ENCODE data around the gene ARRB1.
"Not testable (repeated sequence)": the region's sequence is repeated elsewhere in the genome, so short reads cannot be mapped to it uniquely, and the experiment has no call there.

ARRB1 gene

GRCh38 chr11:75365711-75366181, 14.3 kb upstream of the ARRB1 start:
- no peak for DNase-seq
- no peaks in the 10 kb centered on the region for H3K36me3 ChIP-seq (replicated peaks; ENCODE audit: insufficient read depth, low read length)
- no peaks in the 10 kb centered on the region for H3K79me2 ChIP-seq (ENCODE audit: low read length)
- H3K27me3 ChIP-seq (replicated peaks; ENCODE audit: insufficient read depth, low read length), result no peaks in the 10 kb centered on the region; the same call in 1 of the 2 replicates
- TF ChIP-seq, protein P1, sequence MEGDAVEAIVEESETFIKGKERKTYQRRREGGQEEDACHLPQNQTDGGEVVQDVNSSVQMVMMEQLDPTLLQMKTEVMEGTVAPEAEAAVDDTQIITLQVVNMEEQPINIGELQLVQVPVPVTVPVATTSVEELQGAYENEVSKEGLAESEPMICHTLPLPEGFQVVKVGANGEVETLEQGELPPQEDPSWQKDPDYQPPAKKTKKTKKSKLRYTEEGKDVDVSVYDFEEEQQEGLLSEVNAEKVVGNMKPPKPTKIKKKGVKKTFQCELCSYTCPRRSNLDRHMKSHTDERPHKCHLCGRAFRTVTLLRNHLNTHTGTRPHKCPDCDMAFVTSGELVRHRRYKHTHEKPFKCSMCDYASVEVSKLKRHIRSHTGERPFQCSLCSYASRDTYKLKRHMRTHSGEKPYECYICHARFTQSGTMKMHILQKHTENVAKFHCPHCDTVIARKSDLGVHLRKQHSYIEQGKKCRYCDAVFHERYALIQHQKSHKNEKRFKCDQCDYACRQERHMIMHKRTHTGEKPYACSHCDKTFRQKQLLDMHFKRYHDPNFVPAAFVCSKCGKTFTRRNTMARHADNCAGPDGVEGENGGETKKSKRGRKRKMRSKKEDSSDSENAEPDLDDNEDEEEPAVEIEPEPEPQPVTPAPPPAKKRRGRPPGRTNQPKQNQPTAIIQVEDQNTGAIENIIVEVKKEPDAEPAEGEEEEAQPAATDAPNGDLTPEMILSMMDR (IDR thresholded peaks at IDR 0.05; ENCODE audit: low read length), result no peak
- TF ChIP-seq EZH2phosphoT487 (IDR thresholded peaks at IDR 0.05; ENCODE audit: low read length) (no peak), EZH2 (optimal IDR thresholded peaks at IDR 0.05; ENCODE audit: low read depth, low read length) (no peak)
- no peak overlapping the region for H3K9ac ChIP-seq (ENCODE audit: low read length)
- no peaks in the 10 kb centered on the region for H3K4me1 ChIP-seq (ENCODE audit: low read length)
- H2AFZ ChIP-seq (ENCODE audit: low read length), result no peak overlapping the region
- H3K27ac ChIP-seq (ENCODE audit: low read length), result no peak overlapping the region
- H4K20me1 ChIP-seq (ENCODE audit: insufficient read depth, low read length), result no peaks in the 10 kb centered on the region
- no peaks in the 10 kb centered on the region for H3F3A ChIP-seq (ENCODE audit: insufficient read depth, low read length)
- H3K4me3 ChIP-seq (ENCODE audit: low read length), result no peak overlapping the region
- no peaks in the 10 kb centered on the region for H3K9me2 ChIP-seq (replicated peaks; ENCODE audit: insufficient read depth, low read length)
- H3K9me3 ChIP-seq (replicated peaks; ENCODE audit: insufficient read depth, low read length), result no peaks in the 10 kb centered on the region
- H3K4me2 ChIP-seq (ENCODE audit: low read depth, low read length), result no peak overlapping the region

- H3K9ac ChIP-seq (ENCODE audit: low read length); H3K4me2 ChIP-seq (ENCODE audit: low read depth, low read length); H3K4me3 ChIP-seq (ENCODE audit: low read length); H3K79me2 ChIP-seq (ENCODE audit: low read length); DNase-seq; H3K36me3 ChIP-seq (replicated peaks; ENCODE audit: insufficient read depth, low read length); H3K9me2 ChIP-seq (replicated peaks; ENCODE audit: insufficient read depth, low read length); H3K9me3 ChIP-seq (replicated peaks; ENCODE audit: insufficient read depth, low read length); H3K4me1 ChIP-seq (ENCODE audit: low read length); H3K27me3 ChIP-seq (replicated peaks; ENCODE audit: insufficient read depth, low read length); H4K20me1 ChIP-seq (ENCODE audit: insufficient read depth, low read length); H3K27ac ChIP-seq (ENCODE audit: low read length); H2AFZ ChIP-seq (ENCODE audit: low read length); H3F3A ChIP-seq (ENCODE audit: insufficient read depth, low read length): not testable (repeated sequence)
Observed at GRCh38 chr11:75362285-75362684, 10.8 kb upstream of the ARRB1 start.

- Histone ChIP-seq H3K27ac (ENCODE audit: low read length) (no peak overlapping the region), H3K4me2 (ENCODE audit: low read depth, low read length) (no peak overlapping the region), H3K9ac (ENCODE audit: low read length) (no peak overlapping the region), H3K79me2 (ENCODE audit: low read length) (no peaks in the 10 kb centered on the region), H3K4me1 (ENCODE audit: low read length) (no peaks in the 10 kb centered on the region), H3K9me3 (replicated peaks; ENCODE audit: insufficient read depth, low read length) (no peaks in the 10 kb centered on the region), H3K36me3 (replicated peaks; ENCODE audit: insufficient read depth, low read length) (no peaks in the 10 kb centered on the region), H3K27me3 (replicated peaks; ENCODE audit: insufficient read depth, low read length) (peaks cover 19% of the 10 kb centered on the region; the same call in 1 of the 2 replicates), H3K4me3 (ENCODE audit: low read length) (no peak overlapping the region), H3F3A (ENCODE audit: insufficient read depth, low read length) (no peaks in the 10 kb centered on the region), H2AFZ (ENCODE audit: low read length) (no peak overlapping the region), H4K20me1 (ENCODE audit: insufficient read depth, low read length) (no peaks in the 10 kb centered on the region), H3K9me2 (replicated peaks; ENCODE audit: insufficient read depth, low read length) (no peaks in the 10 kb centered on the region)
- DNase-seq, result no peak
- no peak for TF ChIP-seq EZH2 (optimal IDR thresholded peaks at IDR 0.05; ENCODE audit: low read depth, low read length)
- TF ChIP-seq EZH2phosphoT487 (IDR thresholded peaks at IDR 0.05; ENCODE audit: low read length), result no peak
- TF ChIP-seq, protein P1 (IDR thresholded peaks at IDR 0.05; ENCODE audit: low read length), result no peak
Observed at GRCh38 chr11:75356613-75357012, 5.2 kb upstream of the ARRB1 start.

- no peak for DNase-seq
- Histone ChIP-seq H3K27ac (ENCODE audit: low read length) (no peak overlapping the region), H3K9ac (ENCODE audit: low read length) (no peak overlapping the region), H2AFZ (ENCODE audit: low read length) (no peak overlapping the region), H3K9me2 (replicated peaks; ENCODE audit: insufficient read depth, low read length) (no peaks in the 10 kb centered on the region), H3K4me3 (ENCODE audit: low read length) (no peak overlapping the region), H3K9me3 (replicated peaks; ENCODE audit: insufficient read depth, low read length) (no peaks in the 10 kb centered on the region), H3F3A (ENCODE audit: insufficient read depth, low read length) (no peaks in the 10 kb centered on the region), H3K4me1 (ENCODE audit: low read length) (no peaks in the 10 kb centered on the region), H3K36me3 (replicated peaks; ENCODE audit: insufficient read depth, low read length) (no peaks in the 10 kb centered on the region), H4K20me1 (ENCODE audit: insufficient read depth, low read length) (no peaks in the 10 kb centered on the region), H3K79me2 (ENCODE audit: low read length) (no peaks in the 10 kb centered on the region), H3K4me2 (ENCODE audit: low read depth, low read length) (no peak overlapping the region), H3K27me3 (replicated peaks; ENCODE audit: insufficient read depth, low read length) (peaks cover 26% of the 10 kb centered on the region; the same call in 1 of the 2 replicates)
- TF ChIP-seq EZH2 (optimal IDR thresholded peaks at IDR 0.05; ENCODE audit: low read depth, low read length) (no peak), EZH2phosphoT487 (IDR thresholded peaks at IDR 0.05; ENCODE audit: low read length) (no peak)
- TF ChIP-seq, protein P1 (IDR thresholded peaks at IDR 0.05; ENCODE audit: low read length), result no peak
Observed at GRCh38 chr11:75355051-75355450, 3.6 kb upstream of the ARRB1 start.
